B cell (primary cell): Measurements from ENCODE around the gene KISS1R. TPM values are rescaled to one million over a fixed set of nuclear protein-coding genes. Genes with fewer than 3 reads are reported as not detected.

Experiments used
- ATAC-seq: fragments of 200-7000 bp; cut with Tn5 transposase; one replicate; pipeline ENCODE4 v1.10.0; 2021; ENCODE audit warnings: low read depth, mild to moderate bottlenecking, moderate number of reproducible peaks, moderate library complexity
- CTCF ChIA-PET: fragments of 350-600 bp; sonication (Branson Sonifier 250); formaldehyde crosslinking; loops from one replicate; lab custom pipeline; 2021; ENCODE audit warnings: antibody characterized with exemption, inconsistent platforms; lab: Charles Lee
- POLR2A ChIA-PET: fragments of 350-600 bp; sonication (Branson Sonifier 250); formaldehyde crosslinking; loops from one replicate; lab custom pipeline; 2021; ENCODE audit warnings: antibody characterized with exemption; lab: Charles Lee
- DNase-seq: peaks from one replicate; pipeline ENCODE4 v3.0.0; 2013
- H2AFZ ChIP-seq: 2 replicates; pipeline ENCODE4 v1.6.1; 2012; ENCODE audit warnings: mild to moderate bottlenecking, low read depth, low read length; ENCODE audit not compliant: insufficient read depth, poor library complexity, severe bottlenecking
- H3K27ac ChIP-seq, 2 donors: 1 replicate in 1 of 2; 2 replicates in 1 of 2; pipeline ENCODE4 v1.5.1; 2012 to 2013; ENCODE audit warnings: low read length in 2 of 2, mild to moderate bottlenecking in 2 of 2, moderate library complexity in 1 of 2
- H3K27me3 ChIP-seq, 4 experiments: fragments of 200-600 bp in 1 of 4; sonication (generic) in 1 of 4; replicated peaks in 1 of 4; 1 replicate in 2 of 4; 2 replicates in 2 of 4; pipeline versions ENCODE4 v1.6.1 to v1.7.0; 2013 to 2016; ENCODE audit warnings: low read length in 3 of 4, mild to moderate bottlenecking in 2 of 4, mixed read lengths in 1 of 4, moderate library complexity in 1 of 4; ENCODE audit not compliant: insufficient read depth in 4 of 4, control insufficient read depth in 3 of 4; ENCODE audit errors: control extremely low read depth in 1 of 4
- H3K36me3 ChIP-seq, 2 experiments: replicated peaks in 1 of 2; 1 replicate in 1 of 2; 2 replicates in 1 of 2; pipeline versions ENCODE4 v1.6.1 to v1.7.1; 2013; ENCODE audit warnings: low read length in 1 of 2; ENCODE audit not compliant: insufficient read depth in 2 of 2, control insufficient read depth in 1 of 2; ENCODE audit errors: control extremely low read depth in 1 of 2, extremely low read depth in 1 of 2
- H3K4me1 ChIP-seq, 2 donors: fragments of 200-600 bp in 1 of 2; sonication (generic) in 1 of 2; 1 replicate in 1 of 2; 2 replicates in 1 of 2; pipeline versions ENCODE4 v1.5.1 to v1.6.1; 2013 to 2017; ENCODE audit warnings: low read length in 2 of 2; ENCODE audit not compliant: control insufficient read depth in 2 of 2, insufficient read depth in 2 of 2
- H3K4me2 ChIP-seq: replicated peaks from 2 replicates; pipeline ENCODE3; 2012; ENCODE audit warnings: mild to moderate bottlenecking, low read depth, low read length; ENCODE audit not compliant: poor library complexity, severe bottlenecking
- H3K4me3 ChIP-seq, 5 experiments: fragments of 200-600 bp in 1 of 5; sonication (generic) in 1 of 5; 1 replicate in 3 of 5; 2 replicates in 2 of 5; pipeline versions ENCODE4 v1.5.1 to v1.7.0; 2011 to 2016; ENCODE audit warnings: low read length in 4 of 5, mild to moderate bottlenecking in 4 of 5, low read depth in 2 of 5, control low read depth in 1 of 5, moderate library complexity in 1 of 5; ENCODE audit not compliant: insufficient read depth in 1 of 5; ENCODE audit errors: control extremely low read depth in 1 of 5, extremely low read depth in 1 of 5
- H3K79me2 ChIP-seq: fragments of 200-600 bp; sonication (generic); one replicate; pipeline ENCODE4 v1.6.0; 2016; ENCODE audit warnings: low read length; ENCODE audit not compliant: control insufficient read depth, insufficient read depth
- H3K9ac ChIP-seq: fragments of 200-600 bp; sonication (generic); 2 replicates; pipeline ENCODE4 v1.6.1; 2017; ENCODE audit warnings: mild to moderate bottlenecking, low read length, moderate library complexity
- H3K9me3 ChIP-seq, 3 donors: one replicate each; pipeline versions ENCODE4 v1.6.1 to v1.7.1; 2013; ENCODE audit warnings: low read length in 2 of 3; ENCODE audit not compliant: control insufficient read depth in 2 of 3, insufficient read depth in 1 of 3; ENCODE audit errors: control extremely low read depth in 1 of 3
- H4K20me1 ChIP-seq: 2 replicates; pipeline ENCODE4 v1.6.0; 2012; ENCODE audit warnings: mild to moderate bottlenecking, low read length; ENCODE audit not compliant: insufficient read depth, control insufficient read depth, poor library complexity, severe bottlenecking
- H3K27ac Mint-ChIP-seq: one replicate; pipeline ENCODE4 v1.8.0; 2021; ENCODE audit warnings: mixed read lengths
- H3K27me3 Mint-ChIP-seq: one replicate; pipeline ENCODE4 v1.8.0; 2021; ENCODE audit warnings: mixed read lengths
- H3K4me1 Mint-ChIP-seq: one replicate; pipeline ENCODE4 v1.8.0; 2021; ENCODE audit warnings: mixed read lengths
- H3K4me3 Mint-ChIP-seq: one replicate; pipeline ENCODE4 v1.8.0; 2021; ENCODE audit warnings: mixed read lengths
- H3K9me3 Mint-ChIP-seq: one replicate; pipeline ENCODE4 v1.8.0; 2022; ENCODE audit warnings: mixed read lengths; ENCODE audit not compliant: insufficient read depth
- EZH2 ChIP-seq: IDR thresholded peaks from 2 replicates; pipeline ENCODE4 v1.6.1; 2012; ENCODE audit warnings: borderline replicate concordance, low read depth, mild to moderate bottlenecking, moderate library complexity, low read length; ENCODE audit not compliant: insufficient read depth, poor library complexity, severe bottlenecking
- WGBS: methylation state at CpG from one replicate; pipeline ENCODE4 v1.1.5; 2013; ENCODE audit warnings: missing lambda C conversion rate; ENCODE audit not compliant: insufficient coverage; 5-methylcytosine and 5-hydroxymethylcytosine counted together
- intact Hi-C: fragments of 100-400 bp; cut with micrococcal nuclease; formaldehyde crosslinking; loops from one replicate; pipeline ENCODE4 v1.10.0; 2022
- polyA minus RNA-seq: library from RNA; depleted of rRNA, polyadenylated mRNA; stranded (reverse); fragments of >200 nt; gene quantifications from 2 replicates; pipeline ENCODE4 v1.2.3, GENCODE V29; 2012
- polyA plus RNA-seq: library from polyadenylated mRNA; depleted of rRNA; stranded (reverse); fragments of >200 nt; gene quantifications from 2 replicates; pipeline ENCODE4 v1.2.3, GENCODE V29; 2012
- total RNA-seq, 2 donors: library from RNA; stranded (reverse); fragments of 120-200 nt in 1 of 2; gene quantifications; 1 replicate in 1 of 2; 2 replicates in 1 of 2; pipeline versions ENCODE4 v1.2.3 to v1.2.4, GENCODE V29; 2013 to 2022
- TF ChIP-seq, protein P1 (sequence below): fragments of 200-600 bp; IDR thresholded peaks from one replicate; pipeline ENCODE4 v1.8.0; 2022; ENCODE audit warnings: antibody characterized with exemption, mild to moderate bottlenecking

The KISS1R gene
- total RNA-seq (0.56 and 0.79 TPM in 2 replicates), polyA plus RNA-seq (0.55 and 1.3 TPM in 2 replicates), polyA minus RNA-seq (1.6 and 2.3 TPM in 2 replicates)
- 0.54 TPM for total RNA-seq (2013)

DNA sequence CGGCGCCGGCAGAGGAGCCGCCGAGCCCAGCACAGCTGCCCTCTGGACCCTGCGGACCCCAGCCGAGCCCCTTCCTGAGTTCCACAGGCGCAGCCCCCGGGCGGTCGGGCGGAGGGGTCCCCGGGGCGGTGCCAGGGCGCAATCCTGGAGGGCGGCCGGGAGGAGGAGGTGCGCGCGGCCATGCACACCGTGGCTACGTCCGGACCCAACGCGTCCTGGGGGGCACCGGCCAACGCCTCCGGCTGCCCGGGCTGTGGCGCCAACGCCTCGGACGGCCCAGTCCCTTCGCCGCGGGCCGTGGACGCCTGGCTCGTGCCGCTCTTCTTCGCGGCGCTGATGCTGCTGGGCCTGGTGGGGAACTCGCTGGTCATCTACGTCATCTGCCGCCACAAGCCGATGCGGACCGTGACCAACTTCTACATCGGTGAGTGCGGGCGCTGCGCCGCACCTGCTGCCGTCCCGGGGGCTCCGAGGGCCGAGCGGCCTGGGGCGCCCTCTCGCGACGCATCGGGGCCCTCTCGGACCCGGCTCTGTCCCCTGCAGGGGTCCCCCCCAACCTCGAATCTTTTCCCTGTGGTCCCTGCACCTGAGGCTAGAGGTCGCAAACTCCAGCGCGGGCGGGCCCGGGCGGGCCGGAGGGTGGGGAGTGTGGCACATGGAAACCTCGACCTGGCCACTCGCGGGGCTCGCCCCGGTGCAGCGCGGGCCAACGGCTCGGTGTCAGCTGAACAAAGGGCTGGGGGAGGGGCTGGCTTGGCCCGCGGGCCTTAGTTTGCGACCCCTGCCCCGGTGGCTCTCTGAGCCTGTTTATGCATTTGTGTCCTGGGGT, at the start of gene KISS1R:
Gene KISS1R, plus strand, starts transcription at position 11 of the 829 bp plus-strand sequence. Its CDS starts 170 bp downstream, at position 181.
- peak; percentile 36 for ATAC-seq
- Mint-ChIP-seq H3K4me1 (peaks cover 32% of the 10 kb centered on the region), H3K4me3 (peak within 1 kb of the TSS; percentile 78), H3K27me3 (peaks cover 3% of the 10 kb centered on the region), H3K9me3 (no peaks in the 10 kb centered on the region), H3K27ac (peak within 1 kb of the TSS; percentile 82)
- POLR2A ChIA-PET: interaction anchor here (0.7 to 3.6 kb wide), 4 partner anchors 8 to 54 kb away, joined by 4 to 22 read pairs (median 6); partner anchors contain the start of genes MED16 and RNU6-9
- Histone ChIP-seq H3K79me2 (peaks cover 18% of the 10 kb centered on the region), H3K27ac (peak within 1 kb of the TSS in 1 of 2 donors; percentile 51), H3K4me1 (peaks cover 42 to 52% of the 10 kb centered on the region in 2 donors), H4K20me1 (peaks cover 4% of the 10 kb centered on the region), H3K27me3 (peaks cover 0 to 35% (median 4%) of the 10 kb centered on the region in 4 experiments), H3K36me3 (no peaks in the 10 kb centered on the region), H3K4me3 (peak within 1 kb of the TSS in 3 of 5 experiments; percentile 45 to 60 (median 52)), H3K9ac (peak within 1 kb of the TSS; percentile 63), H2AFZ (peak within 1 kb of the TSS; percentile 45), H3K9me3 (peaks cover 0 to 4% (median 0%) of the 10 kb centered on the region in 3 donors), H3K4me2 (peak within 1 kb of the TSS; percentile 93)
- CTCF ChIA-PET: interaction anchor here (1.0 to 7.9 kb wide), 5 partner anchors 11 to 60 kb away, joined by 3 to 72 read pairs (median 9); partner anchors contain the start of gene CFD
- WGBS: 2% methylated on average over 84 of the region's 87 CpGs
- intact Hi-C loops: loop anchor here (1.0 kb wide), 1 partner anchor 8 kb away; no protein-coding TSS in a partner anchor
- TF ChIP-seq EZH2: no peak
- TF ChIP-seq, protein P1, sequence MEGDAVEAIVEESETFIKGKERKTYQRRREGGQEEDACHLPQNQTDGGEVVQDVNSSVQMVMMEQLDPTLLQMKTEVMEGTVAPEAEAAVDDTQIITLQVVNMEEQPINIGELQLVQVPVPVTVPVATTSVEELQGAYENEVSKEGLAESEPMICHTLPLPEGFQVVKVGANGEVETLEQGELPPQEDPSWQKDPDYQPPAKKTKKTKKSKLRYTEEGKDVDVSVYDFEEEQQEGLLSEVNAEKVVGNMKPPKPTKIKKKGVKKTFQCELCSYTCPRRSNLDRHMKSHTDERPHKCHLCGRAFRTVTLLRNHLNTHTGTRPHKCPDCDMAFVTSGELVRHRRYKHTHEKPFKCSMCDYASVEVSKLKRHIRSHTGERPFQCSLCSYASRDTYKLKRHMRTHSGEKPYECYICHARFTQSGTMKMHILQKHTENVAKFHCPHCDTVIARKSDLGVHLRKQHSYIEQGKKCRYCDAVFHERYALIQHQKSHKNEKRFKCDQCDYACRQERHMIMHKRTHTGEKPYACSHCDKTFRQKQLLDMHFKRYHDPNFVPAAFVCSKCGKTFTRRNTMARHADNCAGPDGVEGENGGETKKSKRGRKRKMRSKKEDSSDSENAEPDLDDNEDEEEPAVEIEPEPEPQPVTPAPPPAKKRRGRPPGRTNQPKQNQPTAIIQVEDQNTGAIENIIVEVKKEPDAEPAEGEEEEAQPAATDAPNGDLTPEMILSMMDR: peak; percentile 79
- peak; percentile 93 for DNase-seq
